Mononuclear cell (primary cell): Measurements from ENCODE around the gene ADAMTS13. TPM values are rescaled to one million over a fixed set of nuclear protein-coding genes. Genes with fewer than 3 reads are reported as not detected.

ENCODE experiments used
- H3K27me3 ChIP-seq: 2 replicates; pipeline ENCODE4 v1.6.0; 2011; ENCODE audit warnings: low read length, control low read depth; ENCODE audit not compliant: insufficient read depth
- H3K4me1 ChIP-seq: 2 replicates; pipeline ENCODE4 v1.5.1; 2011; ENCODE audit warnings: mild to moderate bottlenecking, low read length, control low read depth; ENCODE audit not compliant: insufficient read depth
- H3K4me3 ChIP-seq: 2 replicates; pipeline ENCODE4 v1.5.1; 2011; ENCODE audit warnings: mild to moderate bottlenecking, low read length, moderate library complexity
- H3K9me3 ChIP-seq: 2 replicates; pipeline ENCODE4 v1.5.1; 2011; ENCODE audit warnings: low read depth, mild to moderate bottlenecking, control low read depth, low read length
- total RNA-seq: library from RNA; depleted of rRNA; stranded (reverse); fragments of >200 nt; gene quantifications from one replicate; pipeline ENCODE4 v1.2.3, GENCODE V29; 2012

ADAMTS13 gene
- total RNA-seq, 1 donor: 0.42 TPM

DNA sequence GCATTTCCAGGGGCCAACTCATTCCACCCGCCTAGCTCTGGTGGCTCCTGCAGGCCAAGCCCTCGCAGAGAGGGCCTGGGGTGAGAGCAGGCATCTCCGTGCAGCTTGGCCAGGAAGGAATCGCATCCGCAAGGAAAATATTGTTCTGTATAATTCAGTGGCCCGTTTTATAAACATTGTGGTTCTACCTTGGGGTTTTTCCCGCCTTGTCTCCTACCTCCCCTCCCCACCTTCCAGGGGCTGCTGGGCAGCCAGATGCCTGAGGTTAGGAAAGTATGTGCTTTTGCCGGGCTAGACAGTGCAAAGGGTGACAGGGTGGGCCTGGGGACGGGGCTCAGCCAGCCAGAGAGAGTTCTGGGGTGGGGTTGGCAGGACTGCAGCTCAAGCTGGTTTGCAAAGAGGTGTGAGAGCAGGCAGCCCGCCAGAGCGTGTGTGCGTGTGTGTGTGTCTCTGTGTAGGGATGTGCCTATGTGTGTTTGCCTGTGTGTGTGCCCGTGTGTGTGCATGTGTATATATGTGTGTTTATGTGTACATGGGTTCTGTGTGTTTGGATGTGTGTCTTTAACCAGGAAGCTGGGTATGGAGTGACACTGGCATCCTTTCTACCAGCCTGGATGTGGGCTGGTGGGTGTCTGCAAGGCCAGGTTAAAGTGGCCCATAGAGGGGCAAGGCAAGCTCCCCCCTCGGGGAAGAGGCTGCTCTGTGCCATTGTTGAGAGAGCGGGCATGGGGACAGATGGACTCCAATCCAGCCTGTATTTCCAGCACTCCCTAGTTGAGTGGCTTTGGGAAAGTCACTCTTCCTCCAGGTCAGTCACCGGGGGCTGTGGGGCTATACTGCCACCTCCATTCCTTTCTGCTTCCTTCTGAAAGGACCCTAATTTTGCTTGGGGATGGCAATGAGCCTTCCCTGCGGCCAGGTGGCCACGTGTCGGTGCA lies 67.4 kb downstream of the ADAMTS13 start:
- no peaks in the 10 kb centered on the region for H3K27me3 ChIP-seq
- no peaks in the 10 kb centered on the region for H3K9me3 ChIP-seq
- no peak overlapping the region for H3K4me3 ChIP-seq
- peaks cover 6% of the 10 kb centered on the region for H3K4me1 ChIP-seq

DNA sequence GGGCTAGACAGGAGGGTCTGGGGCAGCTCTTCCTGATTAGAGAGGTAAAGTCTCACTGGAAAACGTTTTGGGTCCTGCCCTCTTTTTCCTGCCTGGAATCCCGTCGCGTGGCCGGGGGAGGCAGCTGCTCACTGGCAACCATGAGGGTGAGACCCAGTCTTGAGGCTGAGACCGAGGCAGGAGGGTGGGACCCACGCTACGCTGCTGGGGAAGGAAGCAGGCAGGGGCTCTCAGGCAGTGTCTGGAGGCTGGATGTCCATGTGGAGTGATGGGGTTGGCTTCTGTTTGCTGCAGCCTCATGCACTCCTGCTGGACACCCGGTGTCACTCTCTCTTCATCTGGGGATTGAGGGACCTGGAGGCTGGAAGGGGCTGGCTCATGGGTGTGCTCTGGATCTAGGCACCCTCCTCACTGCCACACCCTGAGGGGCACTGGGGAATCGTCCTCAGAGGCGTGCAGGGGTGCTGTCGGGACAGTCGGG lies 68.1 kb downstream of the ADAMTS13 start:
- Histone ChIP-seq H3K27me3 (no peaks in the 10 kb centered on the region), H3K4me3 (no peak overlapping the region), H3K9me3 (no peaks in the 10 kb centered on the region), H3K4me1 (peaks cover 6% of the 10 kb centered on the region)

DNA sequence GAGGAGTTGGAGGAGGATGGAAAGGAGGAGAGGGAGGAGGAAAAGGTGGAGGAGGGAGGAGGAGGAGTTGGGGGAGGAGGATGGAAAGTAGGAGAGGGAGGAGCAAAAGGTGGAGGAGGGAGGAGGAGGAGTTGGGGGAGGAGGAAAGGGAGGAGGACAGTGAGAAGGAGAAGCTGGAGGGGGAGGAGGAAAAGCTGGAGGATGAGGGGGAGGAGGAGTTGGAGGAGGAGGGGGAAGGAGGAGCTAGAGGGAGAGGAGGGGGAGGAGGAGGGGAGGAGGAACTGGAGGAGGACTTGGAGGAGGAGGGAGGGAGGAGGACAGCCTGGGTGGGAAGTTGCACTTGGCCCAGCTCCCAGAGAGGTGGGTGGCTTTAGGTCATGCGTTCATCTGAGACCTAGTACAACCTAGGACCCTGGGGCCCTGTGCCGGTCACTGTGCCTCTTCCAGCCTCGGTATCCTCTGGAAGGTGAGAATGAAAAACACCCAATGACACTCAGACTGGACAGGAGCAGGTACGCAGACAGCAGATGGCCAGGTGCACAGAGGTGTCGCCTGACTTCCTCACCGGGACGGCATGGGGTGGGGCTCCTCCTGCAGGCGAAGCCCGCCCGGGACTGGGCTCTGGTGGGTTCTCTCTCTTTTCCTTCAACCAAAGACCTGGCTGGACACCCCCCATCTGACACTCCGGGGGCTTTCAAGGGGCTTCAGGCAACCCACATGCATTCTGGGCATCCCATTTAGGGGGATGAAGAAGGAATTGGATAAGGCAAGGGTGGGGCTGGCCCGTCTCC lies 68.9 kb downstream of the ADAMTS13 start:
- Histone ChIP-seq H3K9me3 (no peaks in the 10 kb centered on the region), H3K4me3 (no peak overlapping the region), H3K4me1 (peaks cover 2% of the 10 kb centered on the region), H3K27me3 (no peaks in the 10 kb centered on the region)

DNA sequence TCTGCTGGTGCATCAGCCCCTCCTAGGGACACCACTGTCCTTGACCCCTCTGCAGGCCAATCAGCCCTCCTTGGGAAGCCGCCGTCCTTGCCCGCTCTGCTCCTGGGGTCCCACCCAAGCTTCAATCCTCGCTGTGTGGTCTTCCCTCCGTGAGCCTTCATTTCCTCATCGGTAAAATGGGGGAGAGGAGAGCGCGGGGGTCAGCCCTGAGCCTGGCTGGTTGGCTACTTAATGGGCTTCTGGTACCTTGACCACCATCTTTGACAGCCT lies 69.4 kb downstream of the ADAMTS13 start:
- H3K27me3 ChIP-seq: no peaks in the 10 kb centered on the region
- no peaks in the 10 kb centered on the region for H3K4me1 ChIP-seq
- H3K9me3 ChIP-seq: no peaks in the 10 kb centered on the region
- no peak overlapping the region for H3K4me3 ChIP-seq

DNA sequence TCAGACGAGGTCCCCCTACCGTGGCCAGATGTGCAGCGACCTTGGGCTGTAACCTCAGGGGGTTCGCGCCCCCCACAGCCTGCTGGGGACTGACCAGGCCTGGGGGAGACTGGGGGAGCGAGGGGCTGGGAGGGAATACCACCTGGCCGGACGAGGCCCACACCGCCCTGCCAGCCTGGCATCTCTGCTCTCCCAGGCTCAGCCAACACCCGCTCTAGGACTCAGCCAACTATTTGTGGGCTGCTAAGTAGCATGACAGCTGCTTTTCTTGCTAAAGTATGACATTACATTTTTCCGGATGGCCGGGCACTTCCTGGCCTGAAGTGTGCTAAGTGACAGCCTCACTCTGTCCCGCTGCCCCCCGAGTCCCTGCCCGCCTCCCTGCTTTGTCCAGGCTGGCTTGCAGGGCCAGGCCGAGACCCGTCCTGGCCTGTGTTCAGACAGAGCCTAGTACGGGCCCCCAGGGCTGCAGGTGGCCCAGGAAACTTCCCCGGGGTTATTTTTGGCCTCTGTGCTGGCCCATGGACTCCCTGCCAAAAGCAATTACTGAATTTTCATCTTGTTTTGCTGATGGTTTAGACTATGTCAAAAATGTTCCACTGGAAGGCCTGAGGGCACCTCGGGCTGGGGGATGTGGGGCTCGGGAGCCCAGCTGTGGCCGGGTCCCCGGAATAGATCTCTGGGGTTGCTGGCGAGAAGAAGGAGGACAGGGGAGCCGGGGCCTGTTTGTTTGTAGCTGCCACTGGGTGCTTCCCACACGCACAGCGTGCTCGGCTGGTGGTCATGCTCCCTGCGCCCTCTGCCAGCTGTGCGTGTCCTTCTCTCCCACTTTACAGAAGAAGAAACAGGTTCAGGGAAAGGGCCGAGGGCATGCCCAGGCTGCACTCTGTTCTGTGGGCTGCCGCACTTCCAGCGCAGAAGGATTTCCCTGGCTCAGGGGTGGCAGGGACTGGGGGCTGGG lies 70.2 kb downstream of the ADAMTS13 start:
- no peaks in the 10 kb centered on the region for H3K4me1 ChIP-seq
- H3K9me3 ChIP-seq: no peaks in the 10 kb centered on the region
- H3K4me3 ChIP-seq: no peak overlapping the region
- no peaks in the 10 kb centered on the region for H3K27me3 ChIP-seq

DNA sequence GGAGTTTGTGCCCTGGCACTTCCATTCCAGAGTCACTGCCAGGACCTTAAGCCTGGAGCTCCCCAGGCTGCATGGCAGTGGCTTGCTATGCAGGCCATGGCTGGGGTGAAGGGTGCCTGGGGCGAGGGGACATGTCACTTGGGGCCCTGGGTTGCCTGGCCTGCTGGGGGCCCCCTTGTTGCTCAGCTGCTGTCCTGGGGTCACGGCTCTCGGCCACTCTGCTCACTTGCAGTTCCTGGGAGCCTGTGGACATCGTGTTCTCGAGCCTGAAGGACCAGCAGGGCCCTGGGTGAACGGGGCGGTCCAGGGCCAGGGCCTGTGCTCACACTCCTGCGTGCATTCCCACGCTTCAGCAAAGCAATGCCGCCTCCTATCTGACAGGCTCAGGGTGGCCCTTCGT lies 71.3 kb downstream of the ADAMTS13 start:
- Histone ChIP-seq H3K9me3 (no peaks in the 10 kb centered on the region), H3K4me3 (no peak overlapping the region)

DNA sequence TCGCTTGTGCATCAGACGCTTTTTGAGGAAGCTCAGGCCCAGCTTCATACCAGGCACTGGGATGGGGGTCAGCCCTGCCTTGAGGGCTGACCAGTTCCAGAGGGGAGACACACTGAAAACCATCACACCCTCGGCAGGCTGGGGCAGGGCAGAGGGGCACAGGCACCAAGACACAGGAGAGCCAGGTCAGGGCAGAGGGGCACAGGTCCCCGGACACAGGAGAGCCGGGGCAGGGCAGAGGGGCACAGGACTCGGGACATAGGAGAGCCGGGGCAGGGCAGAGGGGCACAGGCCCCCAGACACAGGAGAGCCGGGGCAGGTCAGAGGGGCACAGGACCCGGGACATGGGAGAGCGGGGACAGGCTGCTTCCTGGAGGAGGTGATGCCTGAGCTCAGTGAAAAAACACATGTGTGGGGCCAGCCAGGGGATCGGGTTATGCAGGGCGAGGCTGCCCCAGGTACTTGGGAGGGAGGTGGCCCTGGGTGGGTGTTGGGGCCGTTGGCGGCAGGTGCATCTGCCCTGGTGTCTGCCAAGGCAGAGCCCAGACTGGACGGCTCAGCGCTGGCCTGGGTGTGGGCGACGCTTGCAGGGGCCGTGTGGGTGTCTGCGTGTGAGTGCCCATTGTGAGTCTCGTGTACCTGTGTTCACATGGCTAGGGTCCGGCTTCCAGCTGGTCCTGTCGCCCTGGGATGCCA lies 71.8 kb downstream of the ADAMTS13 start:
- Histone ChIP-seq H3K4me1 (no peaks in the 10 kb centered on the region), H3K9me3 (no peaks in the 10 kb centered on the region), H3K27me3 (no peaks in the 10 kb centered on the region), H3K4me3 (no peak overlapping the region)

More for the DNA sequence above, 71.3 kb downstream of the ADAMTS13 start:
- H3K4me1 ChIP-seq: no peaks in the 10 kb centered on the region
- no peaks in the 10 kb centered on the region for H3K27me3 ChIP-seq

DNA sequence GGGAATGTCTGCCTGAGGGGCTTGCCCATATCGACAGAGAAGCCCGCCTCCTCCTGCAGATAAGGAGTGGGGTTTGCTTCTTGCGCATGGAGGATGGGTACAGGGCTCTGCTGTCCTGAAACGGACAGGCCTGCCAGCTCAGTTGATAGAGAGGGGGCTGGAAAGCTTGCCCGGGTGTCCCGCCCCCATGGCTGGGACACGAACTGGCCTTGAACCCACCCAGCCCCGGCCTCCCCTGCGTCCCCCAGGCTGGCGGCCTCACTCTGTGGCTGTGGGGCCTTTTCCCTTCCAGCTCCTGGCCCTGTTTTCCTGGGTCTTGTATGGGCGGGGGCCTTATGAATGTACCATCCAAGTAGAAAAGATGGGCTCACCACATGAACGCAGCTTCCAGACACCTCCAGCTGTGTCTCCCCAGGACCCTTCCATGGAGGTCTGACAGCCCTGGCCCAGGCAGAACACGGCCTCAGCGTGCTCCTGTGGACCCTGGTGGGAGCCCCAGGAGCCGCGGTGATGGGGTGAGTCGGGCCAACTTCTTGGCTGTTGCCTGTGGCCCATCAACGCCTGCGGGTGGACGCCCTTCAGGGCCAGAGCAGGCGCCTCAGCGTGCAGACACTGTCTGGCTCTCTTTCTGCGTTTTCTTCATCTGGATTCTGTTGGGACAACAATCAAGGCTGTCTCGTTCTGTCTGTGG lies 72.6 kb downstream of the ADAMTS13 start:
- Histone ChIP-seq H3K4me1 (no peaks in the 10 kb centered on the region), H3K4me3 (no peak overlapping the region), H3K9me3 (no peaks in the 10 kb centered on the region), H3K27me3 (no peaks in the 10 kb centered on the region)

DNA sequence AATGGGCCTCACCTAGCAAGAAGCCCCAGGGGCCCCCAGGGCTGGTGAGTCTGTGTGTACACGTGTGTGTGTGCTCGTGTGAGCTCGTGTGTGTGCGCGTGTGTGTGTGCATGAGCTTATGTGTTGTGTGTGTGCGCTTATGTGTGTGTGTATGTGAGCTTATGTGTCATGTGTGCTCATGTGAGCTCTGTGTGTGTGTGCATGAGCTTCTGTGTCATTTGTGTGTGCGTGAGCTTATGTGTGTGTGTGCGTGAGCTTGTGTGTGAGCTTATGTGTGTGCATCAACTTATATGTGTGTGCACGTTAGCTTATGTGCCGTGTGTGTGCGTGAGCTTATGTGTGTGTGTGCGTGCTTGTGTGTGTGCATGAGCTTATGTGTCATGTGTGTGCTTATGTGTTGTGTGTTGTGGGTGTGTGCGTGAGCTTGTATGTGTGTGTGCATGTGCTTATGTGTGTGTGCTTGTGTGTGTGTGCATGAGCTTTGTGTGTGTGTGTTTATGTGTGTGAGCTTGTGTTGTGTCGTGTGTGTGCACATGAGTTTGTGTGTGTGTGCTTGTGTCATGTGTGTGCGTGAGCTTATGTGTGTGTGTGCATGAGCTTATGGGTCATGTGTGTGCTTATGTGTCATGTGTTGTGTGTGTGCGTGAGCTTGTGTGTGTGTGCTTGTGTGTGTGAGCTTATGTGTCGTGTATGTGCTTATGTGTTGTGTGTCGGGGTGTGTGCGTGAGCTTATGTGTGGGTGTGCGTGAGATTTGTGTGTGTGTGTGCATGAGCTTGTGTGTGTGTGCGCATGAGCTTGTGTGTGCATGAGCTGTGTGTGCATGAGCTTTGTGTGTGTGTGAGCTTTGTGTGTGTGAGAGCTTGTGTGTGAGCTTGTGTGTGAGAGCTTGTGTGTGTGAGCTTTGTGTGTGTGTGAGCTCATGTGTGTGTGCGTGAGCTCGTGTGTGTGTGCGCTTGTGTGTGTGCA lies 73.4 kb downstream of the ADAMTS13 start:
- Histone ChIP-seq H3K4me1 (no peaks in the 10 kb centered on the region), H3K9me3 (no peaks in the 10 kb centered on the region), H3K27me3 (no peaks in the 10 kb centered on the region), H3K4me3 (no peak overlapping the region)

DNA sequence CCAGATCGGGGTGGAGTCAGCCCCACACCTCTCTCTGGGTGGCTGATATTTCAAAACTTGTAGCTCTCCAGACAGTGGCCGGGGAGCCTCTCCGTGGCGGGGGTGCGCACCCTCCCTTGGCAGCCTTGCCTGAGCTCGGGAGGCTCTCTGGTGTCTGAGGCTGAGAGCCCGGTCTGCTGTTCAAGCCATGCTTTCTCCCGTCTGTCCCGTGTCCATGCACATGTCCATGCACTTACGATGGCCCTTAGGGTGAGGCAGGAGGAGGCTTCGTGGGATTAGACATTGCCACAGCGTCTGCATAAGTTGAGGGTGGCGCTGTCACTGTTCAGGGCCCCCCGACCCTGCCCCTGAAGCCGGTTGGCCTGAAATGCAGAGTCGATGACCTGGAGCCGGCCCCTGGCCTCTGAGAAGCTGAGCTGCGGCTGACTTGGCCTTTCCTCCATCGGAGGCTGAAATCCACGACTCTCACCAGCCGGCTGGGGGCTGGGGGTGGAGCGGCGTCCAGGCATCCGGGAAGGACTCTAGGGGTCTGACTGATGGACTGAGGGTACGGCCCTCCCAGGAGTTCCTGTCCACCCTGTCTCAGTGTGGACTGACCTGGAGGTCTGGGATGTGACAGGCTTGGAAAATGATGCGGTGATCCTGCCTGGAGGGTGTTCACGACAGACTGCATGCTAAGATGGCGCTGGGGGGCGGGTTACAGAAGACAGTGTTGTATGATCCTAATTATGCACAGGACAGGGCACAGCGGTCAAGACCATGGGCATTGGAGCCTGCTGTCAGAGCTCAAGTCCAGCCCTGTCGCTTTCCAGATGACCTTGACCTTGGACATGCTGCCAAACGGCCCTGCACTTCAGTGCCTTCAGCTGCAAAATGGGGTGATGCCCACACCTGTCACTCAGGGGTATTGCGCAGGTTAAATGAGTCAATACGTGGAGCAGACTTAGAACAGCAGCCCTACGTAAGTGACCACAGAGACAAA lies 75.0 kb downstream of the ADAMTS13 start:
- H3K9me3 ChIP-seq: peaks cover 3% of the 10 kb centered on the region
- H3K27me3 ChIP-seq: no peaks in the 10 kb centered on the region
- no peak overlapping the region for H3K4me3 ChIP-seq
- H3K4me1 ChIP-seq: no peaks in the 10 kb centered on the region

DNA sequence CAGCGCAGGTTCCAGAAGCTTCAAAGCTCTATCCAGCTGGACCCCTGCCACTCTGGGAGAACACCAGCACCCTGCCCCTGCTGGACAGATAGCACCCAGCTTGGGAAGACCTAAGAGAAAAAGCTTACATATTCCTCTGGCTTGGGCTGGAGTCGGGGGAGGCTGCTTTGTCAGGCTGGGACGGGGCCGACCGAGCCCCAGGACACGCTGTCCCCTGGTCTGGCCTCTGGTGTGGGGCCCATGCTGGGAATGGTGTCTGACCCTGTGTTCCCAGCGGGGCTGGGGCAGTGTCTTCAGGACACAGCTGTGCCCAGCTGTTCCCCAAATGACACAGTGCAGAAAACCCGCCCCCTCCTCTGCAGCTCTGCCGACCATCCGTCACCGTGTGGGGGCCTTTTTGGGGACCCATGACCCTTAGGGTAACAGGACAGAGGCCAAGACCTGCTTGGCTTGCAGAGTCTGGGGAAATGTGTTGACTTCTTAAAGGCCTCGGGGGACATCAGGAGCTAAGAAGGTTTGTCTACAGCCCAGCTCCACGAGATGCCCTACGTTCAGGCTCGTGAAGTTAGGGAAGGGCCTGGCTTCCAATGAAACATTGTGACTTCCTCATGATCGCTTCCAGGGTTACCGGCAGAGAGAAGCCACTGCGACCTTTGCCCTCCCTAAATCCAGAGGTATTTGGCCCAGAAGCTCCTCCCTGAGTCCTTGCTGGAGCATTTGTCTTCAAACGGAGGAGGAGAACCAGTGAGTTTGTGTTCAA lies 77.1 kb downstream of the ADAMTS13 start:
- Histone ChIP-seq H3K27me3 (no peaks in the 10 kb centered on the region), H3K9me3 (peaks cover 9% of the 10 kb centered on the region), H3K4me3 (no peak overlapping the region), H3K4me1 (no peaks in the 10 kb centered on the region)
